HAP-1 (cell line): ENCODE results near the gene VMP1.
A peak's percentile ranks its signal among the peaks of the same experiment; 100 is the strongest.
"Not testable (repeated sequence)": the region's sequence is repeated elsewhere in the genome, so short reads cannot be mapped to it uniquely, and the experiment has no call there.

Experiments used
- DNase-seq, 2 experiments: peaks; one replicate each; pipeline ENCODE4 v3.0.0-alpha.2; 2016 to 2020; ENCODE audit warnings: low spot score in 2 of 2
- H3K27me3 ChIP-seq: fragments of 250-450 bp; sonication (Bioruptor Pico); 2 replicates; pipeline ENCODE4 v1.5.1; 2020; ENCODE audit warnings: low read depth, mild to moderate bottlenecking, moderate library complexity
- H3K36me3 ChIP-seq: fragments of 250-450 bp; sonication (Bioruptor Pico); replicated peaks from 2 replicates; pipeline ENCODE4 v1.5.1; 2020; ENCODE audit warnings: mild to moderate bottlenecking
- H3K4me1 ChIP-seq: fragments of 250-450 bp; sonication (Bioruptor Pico); 2 replicates; pipeline ENCODE4 v1.5.1; 2020; ENCODE audit warnings: mild to moderate bottlenecking
- H3K4me3 ChIP-seq: fragments of 250-450 bp; sonication (Bioruptor Pico); 2 replicates; pipeline ENCODE4 v1.5.1; 2020; ENCODE audit warnings: mild to moderate bottlenecking, moderate library complexity
- H3K9me3 ChIP-seq: fragments of 250-450 bp; sonication (Bioruptor Pico); 2 replicates; pipeline ENCODE4 v1.5.1; 2020; ENCODE audit warnings: mild to moderate bottlenecking, moderate library complexity
- in situ Hi-C: fragments of 300-500 bp; cut with MboI; formaldehyde crosslinking; loops from 3 replicates; pipeline ENCODE4 v1.14.3; 2020; ENCODE audit warnings: low sequenced_read_pairs, inconsistent platforms, mixed read lengths

Gene VMP1

GRCh38 chr17:59752446-59752845 is 45.0 kb downstream of the VMP1 start:
- no peaks in the 10 kb centered on the region for H3K27me3 ChIP-seq
- in situ Hi-C loops, result loop anchor here (10.0 kb wide), 1 partner anchor 282 kb away; no protein-coding TSS in a partner anchor
- no peak overlapping the region for H3K4me3 ChIP-seq
- H3K4me1 ChIP-seq, result peaks cover 17% of the 10 kb centered on the region
- H3K9me3 ChIP-seq, result no peaks in the 10 kb centered on the region
- DNase-seq, result no peak
- H3K36me3 ChIP-seq, result no peaks in the 10 kb centered on the region

GRCh38 chr17:59752922-59753321 is 45.5 kb downstream of the VMP1 start:
- in situ Hi-C loops, result loop anchor here (10.0 kb wide), 1 partner anchor 282 kb away; no protein-coding TSS in a partner anchor
- no peak overlapping the region for H3K4me3 ChIP-seq
- H3K27me3 ChIP-seq, result no peaks in the 10 kb centered on the region
- peaks cover 17% of the 10 kb centered on the region for H3K4me1 ChIP-seq
- no peaks in the 10 kb centered on the region for H3K9me3 ChIP-seq
- DNase-seq, result no peak
- H3K36me3 ChIP-seq, result peaks cover under 1% of the 10 kb centered on the region; the same call in 1 of the 2 replicates

DNA sequence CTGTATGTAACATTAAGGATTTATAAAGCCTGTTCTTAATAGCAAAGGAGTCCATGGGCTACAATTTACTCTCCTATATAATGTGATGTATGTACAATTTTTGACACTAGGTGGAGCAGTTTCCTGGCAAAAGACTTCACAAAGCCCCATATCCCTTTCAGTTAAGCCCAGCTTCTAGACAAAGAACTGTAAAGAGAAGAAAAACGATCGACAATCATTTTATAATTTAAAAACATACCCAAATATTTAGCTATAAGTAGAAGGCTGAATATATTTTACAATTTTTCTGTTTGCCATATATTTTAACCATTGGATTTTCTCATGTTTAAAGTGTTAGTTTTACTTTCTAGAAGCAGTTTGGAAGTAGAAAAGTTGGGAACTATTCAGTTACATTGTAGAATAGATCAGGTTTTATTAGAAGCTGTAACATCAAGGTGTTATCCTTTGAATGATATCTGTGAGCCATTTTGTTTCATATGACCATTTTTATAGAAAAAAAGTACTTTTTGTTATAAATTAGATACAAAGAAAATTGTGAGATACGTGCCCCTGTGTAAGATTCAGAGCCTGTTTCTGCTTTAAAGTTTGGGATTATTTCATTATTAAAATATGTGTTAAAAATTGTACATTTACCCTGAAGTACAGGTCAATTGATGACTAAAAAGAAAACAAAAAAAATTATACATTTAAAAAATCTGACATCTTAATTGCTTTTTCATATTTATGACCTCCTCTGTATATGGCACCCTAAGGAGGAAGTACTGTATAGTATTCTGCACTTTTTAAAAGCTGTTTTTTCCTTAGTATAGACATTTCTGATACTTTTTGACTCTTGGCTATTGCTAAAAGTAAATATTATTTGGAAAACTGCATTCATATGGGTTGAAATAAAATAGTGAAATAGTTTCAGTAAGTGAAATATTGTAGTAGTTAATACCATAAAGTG is 46.3 kb downstream of the VMP1 start:
- in situ Hi-C loops, result loop anchor here (10.0 kb wide), 1 partner anchor 281 kb away; no protein-coding TSS in a partner anchor
- peak; percentile 41 to 86 for DNase-seq
- H3K9me3 ChIP-seq, result no peaks in the 10 kb centered on the region
- H3K36me3 ChIP-seq, result peaks cover 3% of the 10 kb centered on the region; the same call in 1 of the 2 replicates
- peaks cover 17% of the 10 kb centered on the region for H3K4me1 ChIP-seq
- no peaks in the 10 kb centered on the region for H3K27me3 ChIP-seq
- no peak overlapping the region for H3K4me3 ChIP-seq

DNA sequence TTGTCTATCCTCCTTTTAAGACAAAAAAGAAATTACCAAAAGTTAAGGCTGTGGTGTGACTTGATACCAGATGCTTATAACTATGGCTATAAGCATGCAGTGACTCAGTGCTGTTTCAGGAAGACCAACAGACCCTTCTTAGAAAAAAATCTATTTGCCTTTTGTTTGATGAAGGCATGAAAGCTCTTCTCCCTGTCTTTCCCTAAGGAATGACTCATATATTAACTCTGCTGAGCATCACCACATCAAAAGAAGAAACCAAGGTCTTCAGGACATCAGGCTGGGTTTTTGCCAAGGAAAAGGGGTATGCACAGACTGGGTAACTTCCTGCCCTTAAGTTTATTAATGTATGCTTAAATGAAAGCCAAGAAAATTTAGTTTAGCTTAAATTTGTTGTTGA is 47.1 kb downstream of the VMP1 start:
- peaks cover 17% of the 10 kb centered on the region for H3K4me1 ChIP-seq

GRCh38 chr17:59755069-59755468 is 47.6 kb downstream of the VMP1 start:
- in situ Hi-C loops, result loop anchor here (5.0 to 10.0 kb wide), 2 partner anchors 92 to 280 kb away; no protein-coding TSS in a partner anchor
- not testable (repeated sequence) for H3K4me3 ChIP-seq

More for the DNA sequence above, 47.1 kb downstream of the VMP1 start:
- no peaks in the 10 kb centered on the region for H3K27me3 ChIP-seq
- peaks cover 3% of the 10 kb centered on the region for H3K36me3 ChIP-seq
- no peak overlapping the region for H3K4me3 ChIP-seq
- no peak for DNase-seq
- in situ Hi-C loops, result loop anchor here (10.0 kb wide), 1 partner anchor 280 kb away; no protein-coding TSS in a partner anchor
- peaks cover 3% of the 10 kb centered on the region; the same call in 1 of the 2 replicates for H3K9me3 ChIP-seq

GRCh38 chr17:59756236-59756818 is 48.9 kb downstream of the VMP1 start:
- DNase-seq, result peak in 1 of 2 experiments; percentile 51
- H3K27me3 ChIP-seq, result no peaks in the 10 kb centered on the region
- no peak overlapping the region for H3K4me3 ChIP-seq
- H3K4me1 ChIP-seq, result peaks cover 18% of the 10 kb centered on the region
- H3K9me3 ChIP-seq, result peaks cover 3% of the 10 kb centered on the region; the same call in 1 of the 2 replicates
- in situ Hi-C loops, result loop anchor here (5.0 to 10.0 kb wide), 2 partner anchors 91 to 278 kb away; no protein-coding TSS in a partner anchor
- peaks cover 3% of the 10 kb centered on the region for H3K36me3 ChIP-seq

More at GRCh38 chr17:59755069-59755468, 47.6 kb downstream of the VMP1 start:
- not testable (repeated sequence) for H3K27me3 ChIP-seq, DNase-seq, H3K9me3 ChIP-seq, H3K36me3 ChIP-seq
- H3K4me1 ChIP-seq, result peaks cover 17% of the 10 kb centered on the region

GRCh38 chr17:59757043-59757442 is 49.6 kb downstream of the VMP1 start:
- H3K36me3 ChIP-seq, result peaks cover 3% of the 10 kb centered on the region
- H3K9me3 ChIP-seq, result peaks cover 3% of the 10 kb centered on the region; the same call in 1 of the 2 replicates
- in situ Hi-C loops, result loop anchor here (5.0 to 10.0 kb wide), 2 partner anchors 90 to 278 kb away; no protein-coding TSS in a partner anchor
- H3K27me3 ChIP-seq, result no peaks in the 10 kb centered on the region
- DNase-seq, result no peak
- H3K4me1 ChIP-seq, result peaks cover 23% of the 10 kb centered on the region
- no peak overlapping the region for H3K4me3 ChIP-seq

GRCh38 chr17:59757470-59757869 is 50.0 kb downstream of the VMP1 start:
- peaks cover 27% of the 10 kb centered on the region for H3K4me1 ChIP-seq
- peaks cover 3% of the 10 kb centered on the region; the same call in 1 of the 2 replicates for H3K9me3 ChIP-seq
- H3K36me3 ChIP-seq, result peaks cover 3% of the 10 kb centered on the region
- in situ Hi-C loops, result loop anchor here (5.0 to 10.0 kb wide), 2 partner anchors 90 to 277 kb away; no protein-coding TSS in a partner anchor
- no peaks in the 10 kb centered on the region for H3K27me3 ChIP-seq
- no peak overlapping the region for H3K4me3 ChIP-seq
- DNase-seq, result no peak

DNA sequence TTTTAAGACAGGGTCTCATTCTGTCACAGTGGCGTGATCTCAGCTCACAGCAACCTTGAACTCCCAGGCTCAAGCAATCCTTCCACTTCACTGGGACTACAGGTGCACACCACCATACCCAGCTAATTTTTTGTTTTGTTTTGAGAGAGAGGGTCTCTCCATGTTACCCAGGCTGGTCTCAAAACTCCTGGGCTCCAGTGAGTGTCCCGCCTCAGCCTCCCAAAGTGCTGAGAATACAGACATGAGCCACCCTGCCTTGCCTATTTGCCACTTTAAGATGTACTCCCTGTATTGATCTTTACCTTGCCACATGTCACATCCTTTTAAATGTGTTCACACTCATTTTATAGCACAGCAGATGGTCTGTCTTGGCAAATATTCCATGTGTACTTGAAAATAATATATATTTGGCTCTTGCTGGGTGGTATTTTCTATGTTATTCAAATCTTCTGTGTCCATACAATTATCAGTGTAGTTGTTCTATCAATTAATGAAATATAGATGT is 50.5 kb downstream of the VMP1 start:
- peaks cover 3% of the 10 kb centered on the region; the same call in 1 of the 2 replicates for H3K9me3 ChIP-seq
- no peak for DNase-seq
- H3K4me1 ChIP-seq, result peaks cover 31% of the 10 kb centered on the region
- H3K27me3 ChIP-seq, result no peaks in the 10 kb centered on the region
- H3K36me3 ChIP-seq, result peaks cover 3% of the 10 kb centered on the region
- H3K4me3 ChIP-seq, result no peak overlapping the region
- in situ Hi-C loops, result loop anchor here (5.0 to 10.0 kb wide), 2 partner anchors 89 to 277 kb away; no protein-coding TSS in a partner anchor

DNA sequence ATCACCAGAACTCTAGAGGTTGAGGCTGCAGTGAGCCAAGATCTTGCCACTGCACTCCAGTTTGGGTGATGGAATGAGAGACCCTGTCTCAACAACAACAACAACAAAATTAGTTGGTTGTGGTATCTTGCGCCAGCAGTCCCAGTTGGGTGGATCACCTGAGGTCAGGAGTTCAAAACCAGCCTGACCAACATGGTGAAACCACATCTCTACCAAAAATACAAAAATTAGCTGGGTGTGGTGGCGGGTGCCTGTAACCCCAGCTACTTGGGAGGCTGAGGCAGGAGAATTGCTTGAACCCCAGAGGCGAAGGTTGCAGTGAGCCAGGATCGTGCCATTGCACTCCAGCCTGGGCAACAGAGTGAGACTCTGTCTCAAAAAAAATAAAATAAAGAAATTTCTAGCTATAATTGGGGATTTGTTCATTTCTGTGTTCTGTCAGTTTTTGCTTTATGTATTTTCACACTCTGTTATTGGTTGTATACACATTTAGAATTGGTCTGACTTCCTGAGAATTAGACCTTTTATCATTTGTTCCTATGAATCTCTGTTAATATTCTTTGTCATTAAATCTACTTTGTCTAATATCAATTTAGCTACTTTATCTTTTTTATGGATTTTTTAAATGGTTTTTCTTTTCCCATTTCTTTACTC is 51.7 kb downstream of the VMP1 start:
- in situ Hi-C loops, result loop anchor here (5.0 to 10.0 kb wide), 2 partner anchors 88 to 276 kb away; no protein-coding TSS in a partner anchor
- H3K9me3 ChIP-seq, H3K36me3 ChIP-seq, H3K27me3 ChIP-seq, H3K4me3 ChIP-seq, DNase-seq: not testable (repeated sequence)
- peaks cover 28% of the 10 kb centered on the region for H3K4me1 ChIP-seq

DNA sequence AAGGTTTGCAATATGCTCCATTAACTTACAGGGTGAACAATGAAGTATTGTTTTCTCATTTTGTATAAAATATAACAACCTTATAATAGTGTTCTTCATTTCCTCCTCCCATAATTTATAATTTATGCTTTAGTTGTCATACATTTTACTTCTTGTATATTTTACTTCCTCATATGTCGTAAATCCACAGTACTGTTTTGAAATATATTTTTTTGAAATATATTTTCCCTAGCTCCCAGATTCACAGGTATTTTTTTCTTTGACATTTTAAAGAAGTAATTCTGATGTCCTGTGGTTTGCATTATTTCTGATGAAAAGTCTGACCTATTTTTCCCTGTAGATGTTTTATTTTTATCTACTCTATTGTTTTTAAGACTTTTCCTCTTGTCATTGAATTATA is 52.7 kb downstream of the VMP1 start:
- Histone ChIP-seq H3K36me3 (peaks cover 5% of the 10 kb centered on the region), H3K4me1 (peaks cover 28% of the 10 kb centered on the region), H3K9me3 (peaks cover 3% of the 10 kb centered on the region; the same call in 1 of the 2 replicates), H3K27me3 (no peaks in the 10 kb centered on the region), H3K4me3 (no peak overlapping the region)
- no peak for DNase-seq
- in situ Hi-C loops, result no loop called here

DNA sequence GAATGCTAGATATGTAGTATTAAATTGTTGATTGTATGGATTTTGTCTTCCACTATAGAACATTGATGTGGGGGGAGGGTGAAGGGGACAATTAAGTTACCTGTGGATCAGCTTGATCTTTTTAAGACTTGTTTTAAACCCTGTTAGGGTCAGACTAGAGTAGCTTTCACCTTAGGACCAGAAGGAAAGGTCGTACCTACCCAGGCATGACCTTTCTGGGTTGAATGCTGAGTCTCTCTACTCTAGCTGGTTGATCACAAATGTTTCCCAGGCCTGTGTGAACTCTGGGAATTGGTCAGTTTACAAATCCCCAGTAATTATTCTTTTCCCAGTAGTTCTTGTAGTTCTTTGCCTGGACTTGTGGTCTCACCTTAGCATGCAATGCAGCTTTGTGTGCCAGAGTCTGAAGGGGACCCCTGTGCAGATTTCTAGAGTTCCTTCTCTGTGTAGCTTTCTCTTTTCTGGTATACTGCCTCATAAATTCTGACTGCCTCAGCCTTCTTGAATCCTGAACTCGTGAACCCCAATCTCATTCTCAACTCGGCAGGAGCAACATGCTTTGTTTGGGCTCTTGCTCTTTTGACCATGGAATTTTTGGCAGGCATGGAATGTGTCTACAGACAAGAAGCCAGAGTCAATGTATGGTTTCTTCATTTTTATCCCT is 54.1 kb downstream of the VMP1 start:
- peaks cover 3% of the 10 kb centered on the region; the same call in 1 of the 2 replicates for H3K9me3 ChIP-seq
- H3K36me3 ChIP-seq, result peaks cover 8% of the 10 kb centered on the region
- in situ Hi-C loops, result no loop called here
- no peak overlapping the region for H3K4me3 ChIP-seq
- DNase-seq, result peak; percentile 17 to 47
- peaks cover 20% of the 10 kb centered on the region for H3K4me1 ChIP-seq
- H3K27me3 ChIP-seq, result no peaks in the 10 kb centered on the region
